Astrocyte (in vitro differentiated cells and primary cell): ENCODE results near the gene GRK5. TPM values are rescaled to one million over a fixed set of nuclear protein-coding genes. Genes with fewer than 3 reads are reported as not detected.

Experiments used
- DNase-seq: peaks from one replicate; pipeline ENCODE4 v3.0.0-alpha.2; 2010; ENCODE audit warnings: low read depth
- FAIRE-seq: peaks from 2 replicates; lab custom pipeline; 2011; peaks lifted over from hg19 to GRCh38; lab: Jason Lieb, UNC
- H2AFZ ChIP-seq: 2 replicates; pipeline ENCODE4 v1.6.0; 2012; ENCODE audit warnings: low read depth, low read length, inconsistent platforms
- H3K27ac ChIP-seq: 2 replicates; pipeline ENCODE4 v1.5.1; 2011; ENCODE audit warnings: low read depth, low read length, inconsistent platforms
- H3K27me3 ChIP-seq: 2 replicates; pipeline ENCODE4 v1.6.0; 2011; ENCODE audit warnings: low read length, inconsistent platforms; ENCODE audit not compliant: insufficient read depth
- H3K36me3 ChIP-seq: 2 replicates; pipeline ENCODE4 v1.5.1; 2011; ENCODE audit warnings: low read length, inconsistent platforms; ENCODE audit not compliant: insufficient read depth
- H3K4me1 ChIP-seq: 2 replicates; pipeline ENCODE4 v1.5.1; 2011; ENCODE audit warnings: low read length, inconsistent platforms; ENCODE audit not compliant: insufficient read depth
- H3K4me2 ChIP-seq: 2 replicates; pipeline ENCODE4 v1.6.0; 2012; ENCODE audit warnings: low read length, inconsistent platforms
- H3K4me3 ChIP-seq: 2 replicates; pipeline ENCODE4 v1.5.1; 2011; ENCODE audit warnings: low read depth, mild to moderate bottlenecking, low read length, inconsistent platforms; ENCODE audit not compliant: insufficient read depth
- H3K79me2 ChIP-seq: 2 replicates; pipeline ENCODE4 v1.6.0; 2012; ENCODE audit warnings: mild to moderate bottlenecking, low read length, inconsistent platforms; ENCODE audit not compliant: insufficient read depth
- H3K9ac ChIP-seq: 2 replicates; pipeline ENCODE4 v1.6.0; 2012; ENCODE audit warnings: mild to moderate bottlenecking, low read length, inconsistent platforms
- H3K9me3 ChIP-seq: 2 replicates; pipeline ENCODE4 v1.5.1; 2012; ENCODE audit warnings: low read depth, mild to moderate bottlenecking, low read length, inconsistent platforms; ENCODE audit not compliant: insufficient read depth
- H4K20me1 ChIP-seq: 2 replicates; pipeline ENCODE4 v1.6.0; 2012; ENCODE audit warnings: low read length, inconsistent platforms; ENCODE audit not compliant: insufficient read depth
- H3K27ac Mint-ChIP-seq: one replicate; pipeline ENCODE4 v1.8.0; 2021; ENCODE audit warnings: mild to moderate bottlenecking, mixed read lengths; ENCODE audit not compliant: unreplicated experiment
- H3K27me3 Mint-ChIP-seq: one replicate; pipeline ENCODE4 v1.8.0; 2021; ENCODE audit warnings: low read depth, mixed read lengths; ENCODE audit not compliant: unreplicated experiment
- H3K36me3 Mint-ChIP-seq: one replicate; pipeline ENCODE4 v1.8.0; 2021; ENCODE audit warnings: low read depth, mixed read lengths; ENCODE audit not compliant: unreplicated experiment
- H3K4me1 Mint-ChIP-seq: one replicate; pipeline ENCODE4 v1.8.0; 2021; ENCODE audit warnings: low read depth, mixed read lengths; ENCODE audit not compliant: unreplicated experiment
- H3K4me3 Mint-ChIP-seq: one replicate; pipeline ENCODE4 v1.8.0; 2021; ENCODE audit warnings: mild to moderate bottlenecking, moderate library complexity, mixed read lengths; ENCODE audit not compliant: unreplicated experiment
- H3K9me3 Mint-ChIP-seq: one replicate; pipeline ENCODE4 v1.8.0; 2021; ENCODE audit warnings: mild to moderate bottlenecking, mixed read lengths; ENCODE audit not compliant: unreplicated experiment
- CTCF ChIP-seq: IDR thresholded peaks from 2 replicates; pipeline ENCODE4 v1.5.1; 2011; ENCODE audit warnings: low read depth, mild to moderate bottlenecking, inconsistent platforms, low read length, moderate library complexity; ENCODE audit not compliant: insufficient read depth
- EZH2 ChIP-seq: IDR thresholded peaks from 2 replicates; pipeline ENCODE4 v1.6.1; 2012; ENCODE audit warnings: mild to moderate bottlenecking, low read length, inconsistent platforms; ENCODE audit not compliant: insufficient read depth
- total RNA-seq: library from RNA; stranded (reverse); gene quantifications from 2 replicates; pipeline ENCODE4 v1.2.1, GENCODE V29; 2021

Gene GRK5
- total RNA-seq, 1 donor from 2014 or later: 8.5 TPM

- Histone ChIP-seq H3K36me3 (no peaks in the 10 kb centered on the region), H3K79me2 (peaks cover 42% of the 10 kb centered on the region), H3K27me3 (no peaks in the 10 kb centered on the region), H3K9ac (no peak overlapping the region), H3K4me3 (no peak overlapping the region), H3K4me1 (peaks cover 23% of the 10 kb centered on the region), H3K27ac (no peak overlapping the region), H3K9me3 (no peaks in the 10 kb centered on the region), H3K4me2 (no peak overlapping the region), H2AFZ (no peak overlapping the region), H4K20me1 (peaks cover 14% of the 10 kb centered on the region)
- TF ChIP-seq CTCF (no peak), EZH2 (no peak)
- H3K4me3 Mint-ChIP-seq: no peak overlapping the region
- FAIRE-seq: no peak
- H3K27me3 Mint-ChIP-seq: no peaks in the 10 kb centered on the region
- peaks cover 2% of the 10 kb centered on the region for H3K36me3 Mint-ChIP-seq
- no peak for DNase-seq
- H3K9me3 Mint-ChIP-seq: no peaks in the 10 kb centered on the region
- no peak overlapping the region for H3K27ac Mint-ChIP-seq
- H3K4me1 Mint-ChIP-seq: peaks cover 15% of the 10 kb centered on the region
Observed at GRCh38 chr10:119215371-119215770, 8.0 kb downstream of the GRK5 start.

- peaks cover 2% of the 10 kb centered on the region for H3K36me3 Mint-ChIP-seq
- Histone ChIP-seq H2AFZ (no peak overlapping the region), H3K4me2 (no peak overlapping the region), H3K9ac (no peak overlapping the region), H3K27me3 (no peaks in the 10 kb centered on the region), H3K9me3 (no peaks in the 10 kb centered on the region), H3K36me3 (no peaks in the 10 kb centered on the region), H3K79me2 (peaks cover 38% of the 10 kb centered on the region), H3K4me3 (no peak overlapping the region), H3K4me1 (peaks cover 16% of the 10 kb centered on the region), H4K20me1 (peaks cover 16% of the 10 kb centered on the region), H3K27ac (no peak overlapping the region)
- FAIRE-seq (no peak), DNase-seq (no peak)
- peaks cover 14% of the 10 kb centered on the region for H3K4me1 Mint-ChIP-seq
- TF ChIP-seq EZH2 (no peak), CTCF (no peak)
- H3K27ac Mint-ChIP-seq: no peak overlapping the region
- H3K9me3 Mint-ChIP-seq: no peaks in the 10 kb centered on the region
- no peak overlapping the region for H3K4me3 Mint-ChIP-seq
- no peaks in the 10 kb centered on the region for H3K27me3 Mint-ChIP-seq
Observed at GRCh38 chr10:119216127-119216526, 8.8 kb downstream of the GRK5 start.

GRCh38 chr10:119217401-119217800, 10.0 kb downstream of the GRK5 start:
- H3K4me1 Mint-ChIP-seq: peaks cover 11% of the 10 kb centered on the region
- Histone ChIP-seq H3K27ac (no peak overlapping the region), H3K4me1 (peaks cover 6% of the 10 kb centered on the region), H3K27me3 (no peaks in the 10 kb centered on the region), H3K9me3 (no peaks in the 10 kb centered on the region), H4K20me1 (peaks cover 26% of the 10 kb centered on the region), H3K4me3 (no peak overlapping the region), H2AFZ (no peak overlapping the region), H3K36me3 (no peaks in the 10 kb centered on the region), H3K9ac (no peak overlapping the region), H3K4me2 (no peak overlapping the region), H3K79me2 (peaks cover 33% of the 10 kb centered on the region)
- FAIRE-seq: no peak
- H3K27me3 Mint-ChIP-seq: no peaks in the 10 kb centered on the region
- no peak for DNase-seq
- TF ChIP-seq CTCF (no peak), EZH2 (no peak)
- no peaks in the 10 kb centered on the region for H3K9me3 Mint-ChIP-seq
- H3K36me3 Mint-ChIP-seq: peaks cover 2% of the 10 kb centered on the region
- H3K4me3 Mint-ChIP-seq: no peak overlapping the region
- H3K27ac Mint-ChIP-seq: no peak overlapping the region
